SK-N-SH treated with all-trans-retinoic acid at 6 μM for 48 hours (cell line): ENCODE measurements around the gene SCN9A.

Experiments
- CSRNP3 ChIP-seq: fragments of 250-450 bp; sonication (Bioruptor Pico); IDR thresholded peaks from 2 replicates; pipeline ENCODE4 v1.5.1; 2021; ENCODE audit warnings: mild to moderate bottlenecking, moderate library complexity
- RARB ChIP-seq: fragments of 250-450 bp; sonication (Bioruptor Pico); IDR thresholded peaks from 2 replicates; pipeline ENCODE4 v1.8.0; 2021; ENCODE audit warnings: mild to moderate bottlenecking, moderate library complexity
- SNAI2 ChIP-seq: fragments of 250-450 bp; sonication (Bioruptor Pico); IDR thresholded peaks from 2 replicates; pipeline ENCODE4 v1.5.0; 2020; ENCODE audit warnings: mild to moderate bottlenecking, moderate library complexity
- TCF4 ChIP-seq: fragments of 250-450 bp; sonication (Bioruptor Pico); IDR thresholded peaks from 2 replicates; pipeline ENCODE4 v1.8.0; 2021; ENCODE audit warnings: mild to moderate bottlenecking, moderate library complexity, borderline replicate concordance
- ZFP3 ChIP-seq: fragments of 250-450 bp; sonication (Bioruptor Pico); IDR thresholded peaks from 2 replicates; pipeline ENCODE4 v1.5.0; 2020; ENCODE audit warnings: mild to moderate bottlenecking, moderate library complexity
- ZFP30 ChIP-seq: fragments of 450-650 bp; formaldehyde crosslinking; IDR thresholded peaks from 2 replicates; pipeline ENCODE4 v1.5.0; 2022; ENCODE audit warnings: mild to moderate bottlenecking, moderate library complexity
- ZNF70 ChIP-seq: fragments of 450-650 bp; formaldehyde crosslinking; IDR thresholded peaks from 2 replicates; pipeline ENCODE4 v1.5.0; 2020; ENCODE audit warnings: mild to moderate bottlenecking, moderate library complexity
- TF ChIP-seq, protein P1 (sequence below): fragments of 250-450 bp; sonication (Bioruptor Pico); IDR thresholded peaks from 2 replicates; pipeline ENCODE4 v1.8.0; 2020; ENCODE audit warnings: mild to moderate bottlenecking, moderate library complexity, borderline replicate concordance
- TF ChIP-seq, protein P2 (sequence below): fragments of 250-450 bp; sonication (Bioruptor Pico); IDR thresholded peaks from 2 replicates; pipeline ENCODE4 v1.5.1; 2020; ENCODE audit warnings: low read depth, mild to moderate bottlenecking, moderate library complexity

DNA sequence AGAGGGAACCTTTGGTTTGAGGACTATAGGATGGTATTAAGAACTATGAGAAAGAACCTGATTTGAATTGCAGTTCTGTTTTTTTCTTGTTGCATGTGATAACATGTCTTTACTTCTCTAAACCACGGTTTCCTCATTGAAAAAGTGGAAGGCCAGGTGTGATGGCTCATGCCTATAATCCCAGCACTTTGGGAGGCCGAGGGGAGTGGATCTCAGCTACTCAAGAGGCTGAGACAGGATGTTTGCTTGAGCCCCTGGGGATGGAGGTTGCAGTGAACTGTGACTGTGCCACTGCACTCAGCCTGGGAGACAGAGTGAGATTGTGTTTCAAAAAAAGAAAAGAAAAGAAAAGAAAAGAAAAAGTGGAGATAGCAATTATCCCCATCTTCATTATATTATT, 32.3 kb downstream of the SCN9A start:
- no peak for TF ChIP-seq RARB (CRISPR knock-in tag)
- TF ChIP-seq, protein P1, sequence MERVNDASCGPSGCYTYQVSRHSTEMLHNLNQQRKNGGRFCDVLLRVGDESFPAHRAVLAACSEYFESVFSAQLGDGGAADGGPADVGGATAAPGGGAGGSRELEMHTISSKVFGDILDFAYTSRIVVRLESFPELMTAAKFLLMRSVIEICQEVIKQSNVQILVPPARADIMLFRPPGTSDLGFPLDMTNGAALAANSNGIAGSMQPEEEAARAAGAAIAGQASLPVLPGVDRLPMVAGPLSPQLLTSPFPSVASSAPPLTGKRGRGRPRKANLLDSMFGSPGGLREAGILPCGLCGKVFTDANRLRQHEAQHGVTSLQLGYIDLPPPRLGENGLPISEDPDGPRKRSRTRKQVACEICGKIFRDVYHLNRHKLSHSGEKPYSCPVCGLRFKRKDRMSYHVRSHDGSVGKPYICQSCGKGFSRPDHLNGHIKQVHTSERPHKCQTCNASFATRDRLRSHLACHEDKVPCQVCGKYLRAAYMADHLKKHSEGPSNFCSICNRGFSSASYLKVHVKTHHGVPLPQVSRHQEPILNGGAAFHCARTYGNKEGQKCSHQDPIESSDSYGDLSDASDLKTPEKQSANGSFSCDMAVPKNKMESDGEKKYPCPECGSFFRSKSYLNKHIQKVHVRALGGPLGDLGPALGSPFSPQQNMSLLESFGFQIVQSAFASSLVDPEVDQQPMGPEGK (CRISPR knock-in tag), result no peak
- TF ChIP-seq, protein P2, sequence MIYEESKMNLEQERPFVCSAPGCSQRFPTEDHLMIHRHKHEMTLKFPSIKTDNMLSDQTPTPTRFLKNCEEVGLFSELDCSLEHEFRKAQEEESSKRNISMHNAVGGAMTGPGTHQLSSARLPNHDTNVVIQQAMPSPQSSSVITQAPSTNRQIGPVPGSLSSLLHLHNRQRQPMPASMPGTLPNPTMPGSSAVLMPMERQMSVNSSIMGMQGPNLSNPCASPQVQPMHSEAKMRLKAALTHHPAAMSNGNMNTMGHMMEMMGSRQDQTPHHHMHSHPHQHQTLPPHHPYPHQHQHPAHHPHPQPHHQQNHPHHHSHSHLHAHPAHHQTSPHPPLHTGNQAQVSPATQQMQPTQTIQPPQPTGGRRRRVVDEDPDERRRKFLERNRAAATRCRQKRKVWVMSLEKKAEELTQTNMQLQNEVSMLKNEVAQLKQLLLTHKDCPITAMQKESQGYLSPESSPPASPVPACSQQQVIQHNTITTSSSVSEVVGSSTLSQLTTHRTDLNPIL, result no peak
- no peak for TF ChIP-seq TCF4
- TF ChIP-seq SNAI2 (CRISPR knock-in tag), result no peak
- TF ChIP-seq ZFP30 (CRISPR knock-in tag), result no peak
- TF ChIP-seq ZNF70 (CRISPR knock-in tag), result no peak
- TF ChIP-seq CSRNP3, result no peak
- no peak for TF ChIP-seq ZFP3 (CRISPR knock-in tag)
